Measurements from ENCODE around the gene MYO9B.
A peak's percentile ranks its signal among the peaks of the same experiment; 100 is the strongest.

MYO9B gene

DNA sequence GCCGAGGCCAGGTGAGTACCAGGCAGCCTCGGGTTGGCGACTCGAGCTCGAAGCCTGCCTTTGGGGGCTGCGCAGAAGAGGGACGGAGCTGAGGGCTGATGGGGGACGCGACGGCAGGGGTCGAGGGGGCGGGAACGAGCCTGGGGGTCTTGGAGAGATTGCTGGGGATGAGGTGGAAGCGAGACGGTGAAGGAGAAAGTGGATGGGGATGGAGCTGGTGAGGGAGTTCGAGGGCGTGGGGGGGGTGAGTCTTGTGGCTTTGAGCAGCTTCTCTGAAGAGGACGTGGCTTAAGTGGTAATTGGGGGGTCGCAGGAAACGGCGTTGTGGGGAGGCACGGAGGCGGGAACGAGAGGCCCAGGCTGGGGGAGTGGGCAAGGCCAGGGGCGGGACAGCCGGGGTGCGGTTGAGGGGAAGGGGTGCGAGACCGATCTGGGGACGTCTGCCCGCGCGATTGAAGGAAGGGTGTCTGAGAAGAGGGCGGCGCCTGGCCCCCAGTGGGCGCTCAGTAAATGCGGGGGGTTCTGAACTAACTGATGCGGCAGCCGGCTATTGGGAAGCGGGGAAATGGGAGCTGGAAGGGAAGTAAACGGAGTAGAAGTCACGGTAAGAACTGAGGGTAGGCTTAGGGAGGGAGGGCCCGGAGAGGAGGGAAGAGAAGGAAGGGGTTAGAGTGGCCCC is 426 bp downstream of the MYO9B start:
- Histone ChIP-seq H3K4me2 (ENCODE audit: low read depth, low read length, poor library complexity, severe bottlenecking) (peak overlapping the region; percentile 77), H4K20me1 (ENCODE audit: low read depth, low read length) (peaks cover 5% of the 10 kb centered on the region; the same call in 1 of the 2 replicates), H2AFZ (ENCODE audit: low read depth, low read length, severe bottlenecking) (no peak overlapping the region), H3K9me3 (ENCODE audit: insufficient read depth, low read length) (no peaks in the 10 kb centered on the region), H3K79me2 (ENCODE audit: insufficient read depth, low read length) (peaks cover 93% of the 10 kb centered on the region), H3K9ac (ENCODE audit: low read length) (peak overlapping the region; percentile 97), H3K27me3 (ENCODE audit: low read length) (no peaks in the 10 kb centered on the region), H3K4me3 (ENCODE audit: insufficient read depth, low read length, poor library complexity, severe bottlenecking) (peak overlapping the region; percentile 94), H3K36me3 (ENCODE audit: low read length) (no peaks in the 10 kb centered on the region; the same call in 1 of the 2 replicates), H3F3A (ENCODE audit: insufficient read depth) (peaks cover 6% of the 10 kb centered on the region; the same call in 1 of the 2 replicates), H3K27ac (ENCODE audit: low read depth, low read length) (peak overlapping the region; percentile 75), H3K9me2 (replicated peaks; ENCODE audit: insufficient read depth, low read length) (no peaks in the 10 kb centered on the region)
- no peak for TF ChIP-seq EZH2phosphoT487 (conservative IDR thresholded peaks at IDR 0.05; ENCODE audit: low read length)
- TF ChIP-seq, protein P1, sequence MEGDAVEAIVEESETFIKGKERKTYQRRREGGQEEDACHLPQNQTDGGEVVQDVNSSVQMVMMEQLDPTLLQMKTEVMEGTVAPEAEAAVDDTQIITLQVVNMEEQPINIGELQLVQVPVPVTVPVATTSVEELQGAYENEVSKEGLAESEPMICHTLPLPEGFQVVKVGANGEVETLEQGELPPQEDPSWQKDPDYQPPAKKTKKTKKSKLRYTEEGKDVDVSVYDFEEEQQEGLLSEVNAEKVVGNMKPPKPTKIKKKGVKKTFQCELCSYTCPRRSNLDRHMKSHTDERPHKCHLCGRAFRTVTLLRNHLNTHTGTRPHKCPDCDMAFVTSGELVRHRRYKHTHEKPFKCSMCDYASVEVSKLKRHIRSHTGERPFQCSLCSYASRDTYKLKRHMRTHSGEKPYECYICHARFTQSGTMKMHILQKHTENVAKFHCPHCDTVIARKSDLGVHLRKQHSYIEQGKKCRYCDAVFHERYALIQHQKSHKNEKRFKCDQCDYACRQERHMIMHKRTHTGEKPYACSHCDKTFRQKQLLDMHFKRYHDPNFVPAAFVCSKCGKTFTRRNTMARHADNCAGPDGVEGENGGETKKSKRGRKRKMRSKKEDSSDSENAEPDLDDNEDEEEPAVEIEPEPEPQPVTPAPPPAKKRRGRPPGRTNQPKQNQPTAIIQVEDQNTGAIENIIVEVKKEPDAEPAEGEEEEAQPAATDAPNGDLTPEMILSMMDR (IDR thresholded peaks at IDR 0.05; ENCODE audit: insufficient read depth, low read length, poor library complexity, severe bottlenecking): no peak

DNA sequence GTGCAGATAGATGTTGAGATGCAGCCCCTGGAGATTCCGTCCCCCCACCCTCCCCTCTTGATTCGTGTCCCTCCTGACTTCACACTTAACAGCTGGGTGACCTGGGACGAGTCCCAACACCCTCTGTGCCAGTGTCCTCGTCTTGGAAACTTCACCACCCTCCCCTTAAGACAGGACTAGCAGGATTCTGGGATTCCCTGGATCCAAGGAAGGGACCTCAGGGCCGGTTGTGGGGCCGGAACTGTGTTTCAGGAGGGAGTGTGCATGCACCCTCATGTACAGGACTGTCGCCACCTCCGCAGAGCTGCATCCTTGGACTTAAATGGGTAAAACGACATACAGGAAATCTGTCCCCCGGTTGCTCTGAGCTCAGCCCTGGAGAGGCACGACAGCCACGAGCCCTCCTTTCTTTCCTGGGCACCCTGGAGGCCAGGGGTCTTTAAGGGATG is 990 bp downstream of the MYO9B start:
- Histone ChIP-seq H3K79me2 (ENCODE audit: insufficient read depth, low read length) (peaks cover 93% of the 10 kb centered on the region), H3K27ac (ENCODE audit: low read depth, low read length) (peak overlapping the region; percentile 75), H3K4me3 (ENCODE audit: insufficient read depth, low read length, poor library complexity, severe bottlenecking) (peak overlapping the region; percentile 94), H3K36me3 (ENCODE audit: low read length) (no peaks in the 10 kb centered on the region; the same call in 1 of the 2 replicates), H3K9me3 (ENCODE audit: insufficient read depth, low read length) (no peaks in the 10 kb centered on the region), H3F3A (ENCODE audit: insufficient read depth) (peaks cover 6% of the 10 kb centered on the region; the same call in 1 of the 2 replicates), H3K9ac (ENCODE audit: low read length) (peak overlapping the region; percentile 97), H2AFZ (ENCODE audit: low read depth, low read length, severe bottlenecking) (no peak overlapping the region), H3K27me3 (ENCODE audit: low read length) (no peaks in the 10 kb centered on the region), H3K9me2 (replicated peaks; ENCODE audit: insufficient read depth, low read length) (no peaks in the 10 kb centered on the region), H4K20me1 (ENCODE audit: low read depth, low read length) (peaks cover 5% of the 10 kb centered on the region; the same call in 1 of the 2 replicates), H3K4me2 (ENCODE audit: low read depth, low read length, poor library complexity, severe bottlenecking) (peak overlapping the region; percentile 77)
- TF ChIP-seq, protein P1 (IDR thresholded peaks at IDR 0.05; ENCODE audit: insufficient read depth, low read length, poor library complexity, severe bottlenecking): no peak
- no peak for TF ChIP-seq EZH2phosphoT487 (conservative IDR thresholded peaks at IDR 0.05; ENCODE audit: low read length)

DNA sequence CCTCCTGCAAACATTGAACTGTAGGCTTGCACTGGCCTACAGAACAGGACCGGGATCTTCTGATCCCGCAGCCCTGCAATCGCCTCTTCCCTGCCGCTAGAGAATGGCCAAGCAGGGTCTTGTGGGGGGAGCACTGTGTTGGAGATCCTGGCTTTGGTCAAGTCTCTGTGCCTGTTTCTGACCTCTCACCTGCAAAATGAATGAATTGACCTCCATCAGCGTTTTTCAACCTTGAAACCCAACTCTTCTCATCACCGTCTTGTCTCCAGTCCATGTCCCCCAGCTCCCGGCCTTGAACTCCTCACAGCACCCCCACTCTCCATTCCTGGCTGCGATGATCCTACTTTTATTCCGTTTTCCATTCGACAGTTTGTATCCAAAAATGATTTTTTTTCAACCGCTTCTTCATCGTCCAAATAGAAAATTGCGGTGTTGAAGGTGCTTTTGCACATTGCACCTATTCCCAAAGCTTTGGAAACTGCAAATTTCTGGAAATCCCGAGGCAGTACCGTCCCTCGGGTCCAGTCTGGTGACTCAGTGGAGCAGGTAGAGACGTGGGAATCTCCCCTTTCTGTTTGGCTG is 2.0 kb downstream of the MYO9B start:
- TF ChIP-seq, protein P1 (IDR thresholded peaks at IDR 0.05; ENCODE audit: insufficient read depth, low read length, poor library complexity, severe bottlenecking): no peak
- no peak for TF ChIP-seq EZH2phosphoT487 (conservative IDR thresholded peaks at IDR 0.05; ENCODE audit: low read length)
- Histone ChIP-seq H3K9me2 (replicated peaks; ENCODE audit: insufficient read depth, low read length) (no peaks in the 10 kb centered on the region), H3K79me2 (ENCODE audit: insufficient read depth, low read length) (peaks cover 94% of the 10 kb centered on the region), H3K36me3 (ENCODE audit: low read length) (no peaks in the 10 kb centered on the region), H3K4me3 (ENCODE audit: insufficient read depth, low read length, poor library complexity, severe bottlenecking) (no peak overlapping the region), H3K9ac (ENCODE audit: low read length) (peak overlapping the region; percentile 97), H3K27me3 (ENCODE audit: low read length) (no peaks in the 10 kb centered on the region), H3K4me2 (ENCODE audit: low read depth, low read length, poor library complexity, severe bottlenecking) (peak overlapping the region; percentile 77), H3F3A (ENCODE audit: insufficient read depth) (peaks cover 6% of the 10 kb centered on the region; the same call in 1 of the 2 replicates), H3K9me3 (ENCODE audit: insufficient read depth, low read length) (no peaks in the 10 kb centered on the region), H3K27ac (ENCODE audit: low read depth, low read length) (no peak overlapping the region), H2AFZ (ENCODE audit: low read depth, low read length, severe bottlenecking) (no peak overlapping the region), H4K20me1 (ENCODE audit: low read depth, low read length) (peaks cover 5% of the 10 kb centered on the region; the same call in 1 of the 2 replicates)
